Amniotic stem cell (primary cell): ENCODE measurements around the gene DDX4.
"Not testable (repeated sequence)": the region's sequence is repeated elsewhere in the genome, so short reads cannot be mapped to it uniquely, and the experiment has no call there.

Experiments
- DNase-seq: peaks from one replicate; lab custom pipeline; 2025; lab: John Stamatoyannopoulos, UW

Gene DDX4

DNA sequence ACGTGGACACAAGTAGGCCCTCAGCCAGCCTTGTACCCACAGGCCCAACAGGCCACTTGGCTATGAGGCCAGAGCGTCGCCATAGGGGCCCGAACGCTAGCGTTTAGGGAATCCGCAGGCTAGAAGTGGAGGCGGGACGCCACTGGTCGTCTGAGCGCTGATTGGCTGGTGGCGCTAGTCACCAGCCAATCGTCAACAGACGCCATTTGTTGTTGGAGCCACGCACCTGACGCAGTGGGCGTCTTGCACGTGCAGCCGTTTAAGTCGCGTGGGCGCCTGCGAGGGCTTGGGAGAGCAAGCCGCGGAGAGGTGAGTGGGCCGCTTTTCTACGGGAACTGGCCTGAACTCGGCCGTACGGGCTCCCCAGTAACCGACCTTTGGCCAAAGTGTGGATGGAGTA, at the start of gene DDX4:
TSS of gene DDX4 (plus strand) at position 269 of the 400 bp plus-strand sequence. CDS start 903 bp downstream, outside the sequence.
- no peak for DNase-seq

DNA sequence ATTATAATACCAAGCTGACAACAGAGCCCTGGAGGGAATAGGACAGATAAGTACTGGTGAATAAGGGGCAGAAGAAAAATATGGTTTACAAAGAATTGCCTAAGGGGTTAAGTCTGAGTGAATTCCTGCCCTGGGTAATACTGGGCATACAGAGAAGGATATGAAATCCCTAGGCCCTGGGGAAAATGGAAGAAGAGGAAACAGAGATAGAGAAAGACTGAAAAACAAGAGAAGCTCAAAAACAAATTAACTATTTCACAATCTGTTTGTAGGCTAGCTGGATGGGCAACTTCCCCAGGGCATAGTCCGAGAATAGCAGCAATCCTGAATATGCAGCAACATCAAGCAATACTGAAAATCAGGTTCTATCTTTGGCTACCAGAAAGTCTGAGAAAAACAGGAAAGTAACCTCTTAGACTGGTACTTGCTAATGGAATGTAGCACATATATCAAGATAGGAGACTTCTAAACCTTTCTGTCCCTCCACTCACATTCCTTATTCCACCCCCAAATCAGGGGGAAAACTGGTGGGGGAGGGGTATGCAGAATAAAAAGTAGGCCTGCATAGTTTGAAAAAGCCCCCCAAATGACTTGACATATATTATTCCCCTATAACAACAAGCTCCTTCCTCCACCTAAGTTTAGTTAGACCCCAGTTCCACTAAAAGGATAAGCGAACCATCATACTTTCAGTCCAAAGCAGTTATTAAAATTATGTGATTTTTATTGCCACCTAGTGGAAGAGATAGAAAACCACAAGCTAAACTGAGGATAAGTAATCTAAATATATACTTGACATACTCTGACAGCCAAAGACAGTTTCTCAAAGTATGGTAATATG, 46.4 kb upstream of the DDX4 start:
- peak; percentile 14 for DNase-seq

DNA sequence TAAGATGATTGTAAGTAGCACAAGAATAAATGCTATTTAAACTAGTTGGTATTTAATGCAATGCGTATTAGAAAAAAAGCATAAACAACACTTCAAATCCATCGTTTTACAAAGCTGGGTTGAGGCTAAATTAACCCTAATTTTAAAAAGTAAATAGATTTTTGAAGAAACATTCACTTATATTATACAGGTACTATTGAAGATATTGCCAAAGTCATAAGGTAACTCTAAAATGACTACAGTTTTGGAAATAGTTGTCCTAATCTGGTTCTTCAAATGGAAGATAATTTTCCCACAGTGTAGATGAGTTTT, 45.8 kb upstream of the DDX4 start:
- DNase-seq: no peak

DNA sequence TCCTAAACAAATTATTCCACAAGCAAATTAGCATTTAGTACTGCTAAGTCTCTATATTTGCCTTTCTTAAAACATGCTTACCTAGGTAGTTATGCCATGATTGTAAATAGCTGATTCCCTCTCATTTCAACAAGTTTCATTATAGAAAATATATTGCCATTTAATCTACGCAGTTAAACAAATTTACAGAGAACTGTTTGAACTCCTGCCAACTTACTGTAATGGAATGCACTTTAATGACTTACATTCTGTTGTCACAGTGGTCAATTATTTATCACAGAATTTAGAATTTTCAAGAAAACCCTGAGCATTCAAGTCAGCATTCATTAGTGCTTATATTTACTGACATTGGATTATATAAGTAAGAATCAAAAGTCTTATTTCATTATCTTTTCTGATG, 45.4 kb upstream of the DDX4 start:
- DNase-seq: no peak

DNA sequence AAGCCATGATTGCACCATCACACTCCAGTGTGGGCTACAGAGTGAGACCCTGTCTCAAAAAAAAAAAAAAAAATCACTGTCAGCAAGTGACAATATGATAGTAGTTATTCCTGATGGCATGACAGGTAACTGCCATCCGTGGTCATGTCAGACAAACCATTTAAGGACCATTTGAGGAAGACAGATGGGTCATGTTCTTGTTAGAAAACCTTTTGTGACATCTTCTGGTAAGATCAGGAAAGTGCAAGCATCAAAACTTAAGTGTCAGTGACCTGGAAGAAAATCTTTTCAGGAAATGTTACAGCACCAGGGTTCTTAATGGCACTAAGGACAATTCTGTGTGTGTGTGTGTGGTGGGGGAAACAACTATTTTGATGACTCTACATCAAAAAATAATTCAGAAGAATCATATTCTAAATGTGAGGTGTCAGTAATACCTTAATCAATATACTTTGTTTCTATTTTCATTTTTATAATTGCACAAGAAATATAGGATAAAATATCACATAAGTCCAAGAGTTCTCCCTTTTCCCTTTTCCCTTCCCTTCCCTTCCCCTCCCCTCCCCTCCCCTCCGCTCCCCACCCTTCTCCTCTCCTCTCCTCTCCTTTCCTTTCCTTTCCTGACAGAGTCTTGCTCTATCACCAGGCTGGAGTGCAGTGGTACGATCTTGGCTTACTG, 43.6 kb upstream of the DDX4 start:
- DNase-seq: no peak

DNA sequence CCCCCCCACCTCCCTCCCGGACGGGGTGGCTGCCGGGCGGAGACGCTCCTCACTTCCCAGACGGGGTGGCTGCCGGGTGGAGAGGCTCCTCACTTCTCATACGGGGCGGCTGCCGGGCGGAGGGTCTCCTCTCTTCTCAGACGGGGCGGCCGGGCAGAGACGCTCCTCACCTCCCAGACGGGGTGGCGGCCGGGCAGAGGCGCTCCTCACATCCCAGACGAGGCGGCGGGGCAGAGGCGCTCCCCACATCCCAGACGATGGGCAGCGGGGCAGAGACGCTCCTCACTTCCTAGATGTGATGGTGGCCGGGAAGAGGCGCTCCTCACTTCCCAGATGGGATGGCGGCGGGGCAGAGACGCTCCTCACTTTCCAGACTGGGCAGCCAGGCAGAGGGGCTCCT, 41.2 kb upstream of the DDX4 start:
- DNase-seq: not testable (repeated sequence)

DNA sequence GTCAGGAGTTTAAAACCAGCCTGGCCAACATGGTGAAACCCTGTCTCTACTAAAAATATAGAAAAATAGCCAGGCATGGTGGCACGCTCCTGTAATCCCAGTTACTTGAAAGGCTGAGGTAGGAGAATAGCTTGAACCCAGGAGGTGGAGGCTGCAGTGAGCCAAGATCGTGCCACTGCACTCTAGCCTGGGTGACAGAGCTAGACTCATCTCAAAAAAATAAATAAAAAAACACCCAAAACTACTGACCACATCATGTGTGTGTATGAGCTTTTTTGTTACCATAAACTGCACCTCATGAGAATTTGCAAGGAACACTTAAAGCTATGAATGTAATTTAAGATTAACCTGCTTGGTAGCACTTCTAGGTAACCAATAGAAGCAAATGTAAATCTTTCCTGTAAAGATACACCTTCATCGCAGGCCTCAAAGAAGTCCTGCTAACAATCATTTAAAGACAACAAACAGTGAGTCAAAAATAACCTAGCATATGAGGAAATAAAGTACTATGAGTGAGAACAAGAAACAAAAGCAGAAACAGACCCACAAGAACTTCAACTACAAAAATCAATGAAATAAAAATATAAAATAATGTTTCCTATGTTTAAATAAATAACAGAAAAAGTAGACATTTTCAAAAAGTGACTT, 38.7 kb upstream of the DDX4 start:
- DNase-seq: no peak

DNA sequence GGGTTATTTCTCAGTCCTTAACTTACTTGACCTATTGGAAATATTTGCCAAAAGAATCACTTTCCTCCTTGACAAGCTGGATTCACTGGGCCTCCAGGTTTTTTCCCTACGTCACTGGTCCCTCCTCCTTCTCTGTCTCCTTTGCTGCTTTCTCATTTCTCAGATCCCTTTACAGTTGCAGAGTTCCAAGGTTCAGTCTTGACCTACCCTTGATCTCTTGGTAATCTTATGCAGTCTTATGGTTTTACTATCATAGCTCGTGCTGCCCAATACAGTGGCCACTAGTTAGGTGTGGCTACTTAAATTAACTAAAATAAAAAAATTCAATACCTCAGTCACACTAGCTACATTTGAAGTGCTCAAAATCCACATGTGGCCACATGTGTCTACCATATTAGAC, 37.1 kb upstream of the DDX4 start:
- DNase-seq: no peak

DNA sequence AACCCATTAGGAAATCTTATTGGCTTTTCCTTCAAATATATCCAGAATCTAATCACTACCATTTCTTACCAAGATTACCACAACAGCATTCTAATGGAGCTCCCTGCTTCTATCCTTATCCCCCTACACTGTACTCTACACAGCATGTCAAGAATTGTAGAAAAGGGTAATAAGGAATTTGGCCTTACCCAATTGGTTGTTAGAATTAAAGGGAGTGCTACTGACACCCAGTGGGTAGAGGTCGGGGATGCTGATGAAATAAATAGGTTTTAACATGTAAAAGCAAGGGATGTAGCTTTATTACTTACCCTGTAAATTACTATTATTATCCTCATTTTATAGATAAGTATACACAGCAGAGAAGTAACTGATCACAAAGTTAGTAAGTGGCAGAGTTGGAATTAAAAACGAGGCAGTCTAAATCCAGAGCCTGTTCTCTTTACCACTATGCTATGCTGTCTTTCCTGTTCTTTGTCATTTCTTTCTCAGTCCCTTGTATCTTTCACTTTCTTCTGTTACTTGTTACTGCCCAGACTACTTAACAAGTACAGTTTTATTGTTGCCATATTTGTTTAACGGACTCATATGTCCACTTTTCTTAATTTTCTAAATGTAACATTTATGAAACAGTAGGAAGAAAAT, 36.3 kb upstream of the DDX4 start:
- no peak for DNase-seq

DNA sequence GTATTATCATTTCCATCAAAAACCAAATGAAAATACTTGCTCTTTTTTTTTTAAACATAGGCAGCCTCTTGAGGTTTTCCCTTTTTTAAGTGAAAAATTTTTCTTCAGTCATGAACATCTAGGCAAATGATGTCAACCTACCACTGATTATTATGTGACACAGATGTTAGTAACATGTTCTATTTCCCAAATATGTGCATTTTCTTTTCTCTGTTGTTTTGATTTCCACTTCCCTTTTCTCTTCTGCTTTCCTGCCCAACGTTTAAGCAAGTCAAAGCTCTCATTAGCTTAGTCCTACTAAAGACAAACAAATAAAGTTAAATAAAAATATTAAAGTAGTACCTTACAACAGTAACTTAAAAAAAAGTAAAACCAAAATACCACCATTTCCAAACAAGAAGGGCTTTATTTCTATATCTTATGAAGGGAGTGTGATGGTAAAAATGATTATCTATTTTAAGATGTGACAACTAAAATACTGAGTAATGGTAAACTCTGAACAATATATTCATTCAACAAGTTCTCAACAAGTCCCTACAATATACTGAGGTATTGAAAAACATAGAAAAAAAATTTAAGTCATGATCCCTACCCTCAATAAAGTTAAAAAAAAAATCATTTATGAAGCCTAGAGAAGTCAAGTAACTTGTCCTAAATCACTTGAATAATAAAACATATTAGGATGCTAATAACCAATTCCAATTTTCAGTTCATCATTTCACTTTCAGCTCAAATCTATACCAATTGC, 35.1 kb upstream of the DDX4 start:
- DNase-seq: no peak

DNA sequence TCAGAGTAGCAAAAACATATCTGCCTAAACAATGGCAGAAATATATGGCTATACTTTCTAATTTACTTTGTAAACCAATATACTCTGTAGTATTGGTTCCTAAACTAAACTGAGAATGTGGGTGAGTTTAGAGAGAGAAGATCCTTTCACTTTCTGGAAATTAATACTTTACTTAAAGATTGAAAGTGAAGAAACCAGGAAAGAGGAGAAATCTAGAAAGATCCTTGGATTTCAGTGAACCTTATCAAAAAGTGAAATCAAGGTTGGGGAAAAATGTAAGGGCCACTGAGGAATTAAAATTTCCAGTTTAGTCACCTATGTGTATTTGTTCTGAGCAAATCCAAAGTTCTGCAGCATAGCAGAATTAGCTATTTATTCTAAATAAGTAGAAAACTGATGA, 31.6 kb upstream of the DDX4 start:
- DNase-seq: no peak

DNA sequence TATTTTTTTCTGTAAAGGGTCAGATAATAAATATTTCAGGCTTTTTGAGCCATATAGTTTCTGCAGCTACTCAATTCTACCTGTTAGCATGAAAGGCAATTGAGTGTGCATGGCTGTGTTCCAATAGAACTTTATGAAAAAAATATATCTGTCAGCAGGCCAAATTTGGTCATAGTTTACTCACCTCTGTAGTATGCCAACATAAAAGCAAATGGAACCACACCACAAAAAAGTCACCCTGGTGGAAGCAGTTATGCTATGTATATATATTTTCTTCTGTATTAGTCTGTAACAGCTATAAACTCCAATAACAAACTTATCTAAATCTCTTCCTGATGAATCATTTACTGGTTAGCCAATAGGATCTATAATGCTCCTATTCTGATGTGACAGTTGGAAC, 29.1 kb upstream of the DDX4 start:
- DNase-seq: no peak

DNA sequence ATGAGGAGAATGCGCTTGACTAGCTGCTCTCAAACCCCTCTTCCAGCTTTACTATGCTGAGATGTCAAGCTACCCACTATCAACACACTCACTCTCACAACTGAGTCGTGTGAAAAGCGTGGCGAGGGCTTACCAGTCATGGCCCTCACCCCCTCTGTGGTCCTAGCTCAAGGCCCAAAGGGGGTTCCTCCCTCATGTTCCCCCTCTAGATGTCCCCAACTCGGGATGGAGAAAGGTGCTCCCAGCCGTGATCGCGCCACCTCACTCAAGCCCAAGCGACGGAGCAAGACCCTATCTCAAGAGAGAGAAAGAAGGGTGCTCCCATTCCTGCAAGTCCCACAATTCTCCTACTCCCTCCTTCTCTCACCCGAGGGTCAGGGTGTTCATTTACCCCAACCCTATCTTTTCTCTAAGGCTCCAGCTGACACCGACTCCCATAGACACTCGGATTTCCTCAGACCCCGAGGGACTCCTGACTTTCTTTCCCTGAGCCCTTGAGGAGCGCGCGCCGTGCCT, 26.3 kb upstream of the DDX4 start:
- DNase-seq: no peak

DNA sequence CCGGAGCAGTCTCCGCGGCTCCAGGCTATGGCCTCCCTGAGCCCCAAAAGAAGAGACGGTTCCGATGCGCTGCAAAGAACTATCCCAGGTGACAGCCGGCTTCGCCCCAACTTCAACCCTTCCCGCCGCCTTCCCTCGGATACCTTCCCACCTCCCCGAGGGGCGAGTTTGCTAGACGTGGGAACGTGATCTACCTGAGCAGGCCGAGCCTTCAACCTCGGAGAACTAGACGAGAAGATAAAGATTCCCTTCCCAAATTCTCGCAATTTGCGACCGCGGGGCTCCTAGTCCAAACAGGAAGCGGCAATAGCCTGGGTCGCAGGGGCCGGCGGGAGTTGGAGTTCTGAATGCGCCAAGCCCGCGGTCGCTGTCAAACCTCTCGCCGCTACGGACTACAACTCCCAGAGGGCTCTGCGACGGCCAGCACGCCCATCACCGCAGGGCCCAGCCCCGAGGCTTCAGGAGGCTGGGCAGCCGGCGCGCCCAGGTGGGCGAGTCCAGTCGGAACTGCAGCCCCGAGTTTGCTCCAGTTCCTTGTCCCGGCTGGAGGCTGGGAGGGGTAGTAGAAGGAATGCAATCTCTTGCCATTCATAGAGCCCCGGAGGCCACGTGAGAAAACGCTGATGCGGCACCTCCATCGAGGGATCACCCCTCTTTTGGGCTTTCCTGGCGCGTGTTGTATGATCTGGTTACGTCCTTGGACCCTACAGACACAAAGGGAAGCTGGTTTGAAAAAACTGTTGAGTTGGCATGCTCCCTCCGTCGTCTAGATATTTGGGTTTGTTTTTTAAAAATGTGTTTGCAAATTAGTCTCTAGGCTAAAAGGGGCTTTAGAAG, 25.6 kb upstream of the DDX4 start, which contains the start of gene SLC38A9:
TSS of gene SLC38A9 (minus strand) at position 302 of the 837 bp plus-strand sequence. CDS start 14,366 bp downstream, outside the sequence.
- DNase-seq: peak; percentile 90

DNA sequence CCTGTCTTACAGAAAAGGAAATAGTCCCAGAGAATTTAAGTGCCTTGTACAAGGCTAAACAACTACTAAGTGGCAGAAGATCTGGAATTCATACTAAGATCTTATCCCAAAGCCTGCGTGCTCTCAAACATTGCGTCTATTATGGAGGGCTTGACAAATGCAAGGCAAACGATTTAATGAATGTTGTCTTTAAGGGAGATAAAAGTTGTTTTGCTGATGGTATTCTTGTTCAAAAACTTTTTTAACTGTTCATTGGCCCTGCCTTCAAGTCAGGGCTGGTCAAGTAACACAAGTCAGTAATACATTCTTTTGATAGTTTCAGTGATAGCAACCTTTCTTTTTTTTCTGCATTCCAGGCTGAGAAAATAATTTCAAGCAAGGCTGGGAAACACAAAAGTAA, 24.0 kb upstream of the DDX4 start:
- DNase-seq: no peak

DNA sequence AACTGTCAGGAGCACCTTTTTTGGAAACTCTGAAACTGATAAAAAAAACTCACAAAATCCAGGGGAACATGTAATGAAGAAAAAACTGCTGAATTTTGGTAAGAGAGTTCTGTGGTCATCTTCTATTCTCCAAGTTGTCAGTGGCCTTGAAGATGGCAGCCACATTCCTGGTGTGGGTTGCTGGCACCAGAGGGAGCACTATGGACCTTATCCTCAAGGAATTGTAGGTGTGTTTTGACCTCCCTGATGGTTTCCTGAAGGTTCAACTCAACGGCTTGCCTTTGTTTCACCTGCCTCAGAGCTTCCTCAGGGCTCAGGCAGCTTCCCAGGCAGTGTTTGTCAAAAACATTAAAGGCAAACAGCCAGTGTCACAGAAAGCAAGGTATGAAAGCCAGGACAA, 23.5 kb upstream of the DDX4 start:
- DNase-seq: no peak

DNA sequence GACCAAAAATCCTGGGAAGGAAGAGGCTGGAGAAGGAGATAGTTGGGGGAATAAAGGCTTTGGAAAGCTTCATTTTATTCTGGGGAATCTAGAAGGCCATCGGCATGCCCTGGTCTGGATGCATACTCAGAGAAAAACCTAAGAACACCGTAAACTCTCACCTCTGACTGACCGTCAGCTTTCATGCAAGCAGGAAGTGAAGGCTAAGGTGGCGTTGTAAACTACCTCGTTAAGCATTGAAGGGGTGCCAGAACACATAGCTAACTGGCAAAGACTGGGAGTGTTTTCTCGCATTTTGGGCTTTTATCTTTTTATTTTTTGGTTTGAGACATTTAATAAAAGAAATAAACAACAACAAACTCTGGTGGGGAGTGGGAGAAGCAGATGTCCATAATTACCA, 23.1 kb upstream of the DDX4 start:
- no peak for DNase-seq

DNA sequence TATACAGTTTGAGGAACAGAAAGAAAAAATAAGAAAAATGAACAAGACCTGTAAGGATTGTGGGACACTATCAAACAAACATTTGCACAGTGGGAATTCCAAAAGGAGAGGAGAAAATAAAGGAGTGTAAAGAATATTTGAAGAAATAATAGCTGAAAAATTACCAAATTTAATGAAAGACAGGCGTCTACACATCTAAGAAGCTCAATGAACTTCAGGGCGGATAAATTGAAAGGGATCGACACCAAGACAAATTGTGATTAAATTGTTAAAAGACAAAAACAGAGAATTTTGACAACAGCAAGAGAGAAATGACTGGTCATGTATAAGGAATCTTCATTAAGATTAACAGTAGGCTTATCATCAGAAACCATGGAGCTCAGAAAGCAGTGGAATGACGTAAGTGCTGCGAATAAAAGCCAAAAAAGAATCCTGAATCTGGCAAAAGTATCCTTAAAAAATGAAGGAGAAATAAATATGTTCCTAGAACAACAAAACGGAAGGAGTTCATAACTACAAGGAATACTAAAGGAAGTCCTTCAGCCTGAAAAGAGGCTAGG, 22.3 kb upstream of the DDX4 start:
- no peak for DNase-seq

DNA sequence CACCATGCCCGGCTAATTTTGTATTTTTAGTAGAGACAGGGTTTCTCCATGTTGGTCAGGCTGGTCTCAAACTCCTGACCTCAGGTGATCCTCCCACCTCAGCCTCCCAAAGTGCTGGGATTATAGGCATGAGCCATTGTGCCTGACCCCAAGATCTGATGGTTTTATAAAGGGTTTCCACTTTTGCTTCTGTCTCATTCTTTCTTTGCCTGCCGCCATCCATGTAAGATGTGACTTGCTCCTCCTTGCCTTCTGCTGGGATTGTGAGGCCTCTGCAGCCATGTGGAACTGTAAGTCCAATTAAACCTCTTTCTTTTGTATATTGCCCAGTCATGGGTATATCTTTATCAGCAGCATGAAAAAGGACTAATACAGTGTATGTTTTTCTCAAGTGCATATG, 18.8 kb upstream of the DDX4 start:
- not testable (repeated sequence) for DNase-seq

DNA sequence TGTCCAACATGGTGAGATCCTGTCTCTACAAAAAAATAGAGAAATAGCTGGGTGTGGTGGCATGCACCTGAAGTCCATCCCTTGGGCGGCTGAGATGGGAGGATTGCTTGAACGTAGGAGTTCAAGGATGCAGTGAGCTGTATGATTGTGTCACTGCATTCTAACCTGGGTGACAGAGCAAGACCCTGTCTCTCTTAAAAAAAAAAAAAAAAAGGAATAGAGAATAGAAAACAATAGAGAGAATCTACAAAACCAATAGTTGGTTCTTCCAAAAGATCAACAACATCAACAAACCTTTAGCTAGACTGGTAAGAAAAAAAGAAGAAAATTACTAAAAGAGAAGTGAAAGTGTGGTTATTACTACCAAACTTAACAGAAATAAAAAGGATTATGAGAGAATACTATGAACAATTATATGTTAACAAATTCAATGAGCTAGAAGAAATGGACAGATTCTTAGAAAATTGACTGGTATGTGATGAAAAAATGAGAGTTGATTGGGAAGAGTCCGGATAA, 17.6 kb upstream of the DDX4 start:
- DNase-seq: no peak
